Measurements from ENCODE around the gene MICAL2.
A peak's percentile ranks its signal among the peaks of the same experiment; 100 is the strongest.

The MICAL2 gene

DNA sequence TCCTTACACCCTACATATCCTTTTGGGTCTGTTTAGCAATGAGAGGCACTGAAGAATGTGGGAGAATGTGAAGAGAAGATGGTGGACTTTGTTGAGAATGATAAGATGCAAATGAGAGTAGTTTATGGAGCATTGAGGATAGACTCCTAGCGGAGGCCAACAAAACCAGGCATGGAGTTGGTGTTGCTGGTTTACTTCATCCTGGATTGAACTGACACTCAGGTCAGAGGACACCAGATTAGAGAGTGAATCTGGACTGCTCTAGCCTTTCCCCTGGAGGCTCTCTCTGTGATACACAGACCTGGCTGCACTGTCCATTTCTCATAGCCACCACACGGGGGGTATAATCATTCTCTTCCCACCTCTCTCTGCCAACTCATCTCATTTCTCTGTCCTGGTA, 98.7 kb downstream of the MICAL2 start:
- DNase-seq (ENCODE audit: low spot score): no peak

DNA sequence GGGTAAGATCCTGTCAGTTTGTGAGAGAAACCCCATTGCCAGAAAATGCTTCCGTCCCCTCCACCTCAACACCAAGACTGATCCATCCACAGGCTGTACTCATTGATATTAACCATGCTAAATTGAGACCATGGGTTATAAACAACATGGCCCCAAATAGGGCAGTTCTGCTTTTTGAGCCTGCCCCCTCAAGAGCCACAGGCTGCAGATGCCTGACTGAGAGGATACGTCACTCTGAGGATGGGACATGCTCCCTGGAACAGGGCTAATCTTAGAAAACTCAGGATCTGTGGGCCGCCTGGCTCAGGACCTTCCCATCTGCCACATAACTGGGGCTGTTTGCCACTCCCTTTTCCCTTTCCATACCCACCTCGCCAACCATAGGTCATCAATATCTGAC, 99.8 kb downstream of the MICAL2 start:
- no peak for DNase-seq (ENCODE audit: low spot score)

DNA sequence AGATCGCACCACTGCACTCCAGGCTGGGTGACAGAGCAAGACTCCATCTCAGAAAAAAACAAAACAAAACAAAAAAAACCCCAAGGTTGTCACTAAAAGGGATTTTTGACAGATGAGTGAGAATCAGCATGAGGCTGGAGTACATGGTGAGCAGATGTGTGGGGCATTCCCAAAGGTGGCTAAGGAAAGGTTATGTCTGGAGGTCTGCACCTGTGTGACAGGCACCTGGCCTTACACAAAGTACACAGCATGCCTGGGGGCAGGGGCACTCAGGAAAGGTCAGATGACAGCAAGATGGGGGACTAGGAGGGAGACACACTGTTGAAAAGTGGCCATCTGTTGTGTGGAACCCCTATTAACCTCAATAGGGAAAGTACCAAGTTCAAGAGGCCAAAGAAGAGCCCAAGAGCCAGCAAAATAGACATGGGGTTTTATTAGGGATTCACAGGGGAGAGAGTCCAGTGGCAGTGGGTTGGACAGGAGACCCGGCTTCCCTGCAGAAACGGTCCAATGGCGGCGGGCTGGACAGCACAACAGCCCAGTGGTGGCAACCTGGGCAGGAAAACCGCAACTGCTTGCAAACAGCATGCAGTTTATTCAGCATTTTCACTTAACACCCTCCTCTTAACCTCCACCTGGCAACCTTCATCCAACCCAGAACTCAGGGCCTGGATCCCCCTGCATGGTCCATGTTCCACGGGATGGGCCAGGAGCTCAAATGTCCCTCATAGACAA, 101.1 kb downstream of the MICAL2 start:
- no peak for DNase-seq (ENCODE audit: low spot score)

DNA sequence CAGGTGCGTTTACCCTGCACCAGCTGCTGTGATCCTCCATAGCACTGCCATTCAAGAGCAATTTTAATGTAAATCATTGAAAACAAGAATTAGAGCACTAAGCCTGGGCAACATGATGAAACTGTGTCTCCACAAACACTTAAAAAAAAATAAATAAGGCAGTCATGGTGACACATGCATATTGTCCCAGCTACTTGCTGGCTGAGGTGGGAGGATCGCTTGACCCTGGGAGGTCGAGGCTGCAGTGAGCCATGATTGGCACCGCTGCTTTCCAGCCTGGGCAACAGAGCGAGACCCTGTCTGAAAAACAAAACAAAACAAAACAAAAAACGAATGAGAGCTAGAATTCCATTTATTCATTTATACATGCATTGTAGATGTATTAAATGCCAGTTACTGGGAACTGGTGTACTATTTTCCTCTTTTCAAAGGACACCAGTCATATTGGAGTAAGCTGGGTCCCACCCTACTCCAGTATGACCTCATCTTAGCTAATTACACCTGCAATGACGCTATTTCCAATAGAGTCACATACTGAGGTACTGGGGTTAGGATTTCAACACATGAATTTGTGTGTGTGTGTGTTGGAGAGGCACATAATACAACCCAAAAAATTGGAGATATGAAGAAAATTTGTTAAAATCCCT, 101.9 kb downstream of the MICAL2 start:
- DNase-seq (ENCODE audit: low spot score): no peak

DNA sequence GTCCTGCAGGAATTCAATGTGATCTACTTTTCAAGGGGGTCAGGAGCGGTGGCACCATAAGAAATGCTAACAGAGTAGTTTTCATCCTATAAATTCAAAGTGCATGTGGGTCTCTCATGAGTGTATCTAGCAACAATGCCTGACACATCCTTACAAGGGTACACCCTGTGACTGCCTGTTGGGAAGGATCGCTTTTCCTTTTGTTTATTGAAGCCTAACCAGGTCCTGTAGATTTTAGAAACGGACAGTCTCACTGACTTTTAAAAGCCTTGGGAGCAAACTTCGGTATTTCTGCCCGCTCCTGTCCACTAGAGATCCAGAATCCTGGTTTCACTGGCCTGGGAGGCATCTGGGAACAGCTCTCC, 102.4 kb downstream of the MICAL2 start:
- no peak for DNase-seq (ENCODE audit: low spot score)

DNA sequence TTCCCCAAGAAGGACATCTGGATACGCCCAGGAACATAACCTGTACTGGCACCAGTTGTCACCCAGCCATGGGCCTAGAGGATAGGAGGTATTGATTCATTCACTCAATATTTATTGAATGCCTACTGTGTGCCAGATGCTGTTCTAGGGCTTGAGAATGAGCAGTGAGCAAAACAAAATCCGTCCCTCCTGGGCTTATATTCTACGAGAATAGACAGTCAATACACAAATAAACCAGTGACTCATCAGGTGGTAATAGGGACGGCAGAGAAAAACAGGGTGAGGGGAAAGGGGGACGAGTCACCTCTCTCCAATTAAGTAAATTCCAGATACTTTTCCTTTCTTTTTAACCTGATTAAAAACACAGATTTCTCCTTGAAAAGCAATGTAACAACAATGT, 103.5 kb downstream of the MICAL2 start:
- DNase-seq (ENCODE audit: low spot score): no peak

DNA sequence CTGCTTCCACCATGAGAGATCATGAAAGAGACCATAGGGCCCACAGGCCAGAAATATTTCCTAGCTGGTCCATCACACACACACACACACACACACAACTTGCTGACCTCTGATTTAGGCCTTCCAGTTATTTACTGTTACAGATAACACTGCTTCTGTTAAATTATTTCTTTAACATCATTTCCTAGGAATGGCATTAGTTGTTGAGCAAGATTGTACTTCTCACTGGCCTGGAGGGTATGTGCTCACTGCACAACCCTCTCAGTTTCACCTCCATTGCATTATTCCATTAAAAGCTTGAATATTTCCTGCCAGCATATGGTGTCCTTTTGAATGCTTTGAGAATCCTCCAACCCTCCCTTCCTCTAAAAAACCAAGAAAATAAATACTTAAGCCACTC, 104.4 kb downstream of the MICAL2 start:
- no peak for DNase-seq (ENCODE audit: low spot score)

DNA sequence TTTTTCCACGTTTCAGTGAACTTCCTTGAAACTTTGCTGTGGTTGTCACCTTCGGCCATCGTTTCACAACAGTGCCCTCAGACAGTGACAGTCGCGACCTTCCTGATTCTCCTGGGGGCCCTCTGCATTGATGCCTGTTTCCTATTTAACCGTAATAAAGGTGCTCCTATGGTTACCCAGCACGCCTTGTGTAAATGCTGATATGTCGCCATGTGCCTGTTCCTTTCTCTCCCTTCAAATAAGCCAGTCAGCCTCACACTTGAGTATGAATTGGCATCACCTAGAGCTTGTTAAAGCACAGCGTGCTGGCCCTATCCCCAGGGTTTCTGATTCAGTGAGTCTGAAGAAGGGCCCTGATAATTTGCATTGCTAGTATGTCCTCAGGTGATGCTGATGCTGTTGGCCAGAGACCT, 104.8 kb downstream of the MICAL2 start:
- DNase-seq (ENCODE audit: low spot score): no peak

DNA sequence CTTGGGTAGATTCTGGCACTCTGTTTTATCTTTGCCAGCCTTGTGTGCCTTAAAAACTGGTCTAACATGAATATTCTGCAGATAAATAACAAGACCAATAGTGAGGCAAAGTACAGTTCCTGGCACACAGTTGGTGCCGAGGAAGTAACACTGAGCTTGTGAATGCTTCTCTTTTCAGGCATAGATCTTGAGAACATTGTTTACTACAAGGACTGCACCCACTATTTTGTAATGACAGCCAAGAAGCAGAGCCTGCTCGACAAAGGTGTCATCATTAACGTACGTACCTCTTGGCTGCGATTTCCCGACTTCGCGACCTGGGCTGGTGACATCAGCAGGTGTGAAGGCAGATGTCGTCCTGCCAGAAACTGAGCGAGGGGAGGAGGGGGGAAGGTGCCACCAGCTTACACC, 105.7 kb downstream of the MICAL2 start:
- DNase-seq (ENCODE audit: low spot score): no peak

DNA sequence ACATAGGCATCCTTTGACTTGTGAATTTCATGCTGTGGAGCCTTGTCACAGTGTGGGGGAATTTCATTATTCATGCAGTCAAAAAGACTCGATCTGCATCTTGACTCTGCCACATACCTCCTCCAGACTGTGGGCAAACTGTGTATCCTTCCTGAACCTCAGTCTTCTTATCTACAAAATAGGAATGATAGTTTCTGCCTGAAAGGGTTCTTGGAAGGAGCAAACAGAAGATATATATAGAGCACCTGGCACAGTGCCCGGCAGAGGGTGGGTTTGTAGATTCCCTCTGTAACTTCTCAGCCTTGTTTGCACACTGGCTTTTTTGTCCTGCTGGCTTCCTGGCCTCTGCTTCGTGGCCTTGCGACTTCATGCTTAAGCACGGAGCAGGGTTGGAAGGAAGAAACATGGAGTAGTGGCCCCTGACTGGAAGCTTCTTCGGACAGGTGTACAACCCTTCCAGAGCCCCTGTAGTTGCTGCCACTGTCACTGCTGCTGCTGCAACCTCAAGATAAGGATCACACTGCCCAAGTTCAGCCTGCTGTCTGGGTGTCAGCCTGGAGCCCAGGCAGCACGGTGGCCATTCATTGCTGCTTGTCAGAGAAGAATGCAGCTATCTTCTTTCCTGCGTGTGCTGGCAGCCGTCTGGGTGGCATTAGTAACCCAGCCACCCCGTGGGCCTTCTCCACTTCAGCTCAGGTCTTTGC, 106.4 kb downstream of the MICAL2 start:
- no peak for DNase-seq (ENCODE audit: low spot score)

DNA sequence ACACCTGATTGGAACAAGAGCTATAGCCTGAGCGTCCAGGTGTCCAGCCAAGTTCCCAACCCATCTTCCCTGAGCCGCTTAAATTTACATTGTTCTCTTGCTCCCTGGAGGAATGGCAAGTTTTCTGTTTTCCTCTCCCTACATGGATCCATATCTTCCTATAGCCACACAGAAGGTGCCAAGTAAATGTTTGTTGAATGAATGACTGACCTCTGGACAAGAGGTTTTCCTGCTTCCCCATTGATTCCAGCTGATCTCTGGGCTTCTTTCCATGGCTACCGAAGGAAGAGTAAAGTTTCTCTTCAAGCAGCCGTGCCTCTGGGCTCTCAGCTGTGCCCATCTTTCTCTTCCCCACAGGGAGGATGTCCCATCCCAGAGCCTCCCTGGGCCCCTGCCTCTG, 107.5 kb downstream of the MICAL2 start:
- DNase-seq (ENCODE audit: low spot score): no peak

DNA sequence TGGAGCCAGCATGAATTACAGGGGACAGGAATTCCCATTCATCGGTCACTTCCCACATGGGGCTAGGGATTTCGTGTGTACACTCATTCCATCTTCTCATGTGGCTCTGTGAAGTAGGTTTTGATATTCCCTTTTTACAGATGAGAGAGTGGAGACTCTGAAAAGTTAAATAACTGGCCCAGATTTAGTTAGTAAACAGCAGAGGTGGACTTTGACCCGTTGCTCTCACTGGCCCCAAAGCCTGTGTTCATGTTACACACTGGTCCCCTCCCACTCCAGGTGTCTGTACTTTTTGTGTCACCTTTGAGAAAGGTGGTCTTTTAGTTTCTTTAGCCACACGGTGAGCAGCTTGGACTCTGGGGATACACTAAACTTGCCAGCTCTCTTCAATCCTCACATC, 108.5 kb downstream of the MICAL2 start:
- no peak for DNase-seq (ENCODE audit: low spot score)

DNA sequence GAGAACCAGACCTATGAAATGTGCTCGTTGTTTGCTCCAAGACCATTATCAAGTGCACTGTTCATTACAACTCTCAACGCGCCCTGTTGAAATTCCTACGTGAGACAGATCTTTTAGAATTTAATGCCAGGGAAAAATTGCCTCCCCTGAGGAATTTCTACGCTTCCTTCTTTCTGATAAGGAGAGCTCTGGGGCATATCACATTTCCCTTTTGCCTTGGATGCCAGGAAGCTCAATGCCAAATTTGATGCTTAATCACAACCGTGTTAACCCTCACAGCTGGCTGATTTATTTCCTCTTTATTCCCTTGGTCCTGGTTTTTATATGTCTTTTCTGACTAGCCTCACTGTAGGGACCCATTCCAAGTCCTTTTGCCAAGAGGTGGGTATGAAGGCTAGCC, 109.4 kb downstream of the MICAL2 start:
- no peak for DNase-seq (ENCODE audit: low spot score)

DNA sequence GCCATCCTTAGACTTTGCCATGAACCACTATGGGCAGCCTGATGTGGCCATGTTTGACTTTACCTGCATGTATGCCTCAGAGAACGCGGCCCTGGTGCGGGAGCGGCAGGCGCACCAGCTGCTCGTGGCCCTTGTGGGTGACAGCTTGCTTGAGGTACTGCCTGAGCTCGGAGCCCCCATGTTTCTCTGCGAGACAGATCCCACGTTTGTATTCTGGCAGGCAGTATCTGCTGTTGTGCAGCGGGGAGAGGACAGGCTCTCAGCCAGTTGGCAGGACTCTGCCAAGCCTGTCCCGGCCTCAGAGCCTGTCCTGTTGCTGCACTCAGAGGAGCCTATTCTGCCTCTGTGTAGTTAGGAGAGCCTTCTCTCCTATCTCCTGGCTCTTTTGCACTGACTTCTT, 109.9 kb downstream of the MICAL2 start:
- no peak for DNase-seq (ENCODE audit: low spot score)

DNA sequence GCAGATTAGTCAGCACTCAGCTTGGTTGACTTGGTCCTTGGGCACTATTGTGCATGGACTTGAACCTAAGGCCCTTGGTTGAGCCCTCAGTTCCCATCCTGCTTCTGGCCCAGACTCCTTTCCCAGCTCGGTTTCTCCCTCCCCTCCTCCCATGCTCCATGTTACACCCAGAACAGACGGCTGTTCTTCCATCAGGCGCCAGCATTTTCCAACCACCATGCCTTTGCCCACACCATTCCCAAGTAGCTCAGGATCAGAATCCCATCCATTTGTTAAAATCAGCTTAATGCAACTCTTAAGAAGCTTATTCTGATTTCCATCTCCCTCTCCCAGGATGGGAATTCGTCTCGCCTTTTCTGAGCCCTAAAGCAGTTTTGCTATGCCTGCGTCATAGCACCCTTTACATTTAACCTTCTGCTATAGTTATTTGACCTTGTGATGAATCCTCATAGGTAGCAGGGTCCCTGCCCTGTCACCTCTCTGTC, 110.7 kb downstream of the MICAL2 start:
- no peak for DNase-seq (ENCODE audit: low spot score)

DNA sequence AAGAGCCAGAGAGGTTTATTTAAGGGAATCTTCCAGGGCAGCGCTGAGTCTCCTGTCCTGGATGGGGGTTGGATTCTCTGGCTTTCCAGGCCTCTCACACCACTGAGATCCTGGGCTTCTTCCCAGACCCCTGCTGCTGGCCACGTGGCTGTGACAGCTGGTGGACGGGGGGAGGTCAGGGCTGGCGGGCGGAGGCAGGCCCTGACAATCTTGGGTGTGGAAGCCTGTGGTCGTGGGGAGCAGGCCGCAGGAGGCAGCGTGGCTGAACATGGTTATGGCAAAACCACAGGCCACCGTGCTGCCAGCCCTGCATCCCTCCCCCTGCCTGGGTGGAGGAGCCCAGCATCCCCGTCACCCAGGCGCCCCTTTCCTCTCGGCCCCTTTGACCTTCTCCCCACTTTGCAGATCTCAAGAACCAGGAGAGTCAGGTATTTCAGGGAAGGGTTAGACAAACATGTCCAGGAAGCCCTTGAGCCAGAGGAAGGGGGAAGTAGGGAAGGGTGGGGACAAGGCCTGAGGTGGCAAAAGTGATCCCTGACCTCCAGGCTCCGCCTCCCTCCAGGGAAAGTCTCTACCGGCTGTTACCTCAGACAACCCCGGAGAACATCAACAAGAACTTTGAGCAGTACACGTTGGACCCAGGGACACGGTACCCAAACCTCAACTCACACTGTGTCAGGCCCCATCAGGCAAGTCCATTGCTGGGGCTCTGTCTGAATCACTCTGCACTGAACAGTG, 111.8 kb downstream of the MICAL2 start:
- no peak for DNase-seq (ENCODE audit: low spot score)

DNA sequence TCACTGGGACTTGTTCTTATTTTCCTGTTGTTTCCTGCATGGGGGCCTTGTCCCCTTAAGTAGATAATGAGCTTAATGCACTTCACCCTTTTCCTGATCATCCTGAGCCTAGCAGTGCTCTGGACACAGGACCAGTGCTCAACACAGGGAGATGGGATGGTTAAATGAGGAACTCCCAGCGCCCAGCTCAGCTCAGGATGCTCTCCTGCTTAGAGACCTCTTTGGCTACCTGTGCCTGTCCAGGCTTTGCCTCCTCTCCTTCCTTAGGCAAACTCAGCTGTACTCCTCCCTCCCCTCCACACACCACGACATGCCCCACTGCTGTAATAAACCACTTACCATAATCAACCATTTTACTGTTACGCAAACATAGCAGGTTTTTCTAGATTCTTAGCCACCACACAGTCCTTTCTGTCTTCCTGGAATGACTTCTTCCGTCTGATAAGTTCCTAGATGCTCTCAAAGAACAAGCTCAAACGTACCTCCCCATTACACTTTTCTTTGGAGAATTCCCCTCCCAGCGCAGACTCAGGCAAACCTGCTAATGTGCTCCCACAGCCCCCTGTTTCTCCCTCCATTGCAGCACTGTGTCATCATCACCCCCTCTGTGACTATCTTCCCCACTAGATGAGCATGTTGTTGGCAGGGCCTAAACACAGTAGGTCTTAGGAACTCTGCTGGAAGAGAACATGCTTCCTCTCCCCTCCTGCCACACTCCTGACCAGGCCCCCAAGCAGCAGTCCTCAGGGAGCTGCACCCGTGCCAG, 113.6 kb downstream of the MICAL2 start:
- no peak for DNase-seq (ENCODE audit: low spot score)

DNA sequence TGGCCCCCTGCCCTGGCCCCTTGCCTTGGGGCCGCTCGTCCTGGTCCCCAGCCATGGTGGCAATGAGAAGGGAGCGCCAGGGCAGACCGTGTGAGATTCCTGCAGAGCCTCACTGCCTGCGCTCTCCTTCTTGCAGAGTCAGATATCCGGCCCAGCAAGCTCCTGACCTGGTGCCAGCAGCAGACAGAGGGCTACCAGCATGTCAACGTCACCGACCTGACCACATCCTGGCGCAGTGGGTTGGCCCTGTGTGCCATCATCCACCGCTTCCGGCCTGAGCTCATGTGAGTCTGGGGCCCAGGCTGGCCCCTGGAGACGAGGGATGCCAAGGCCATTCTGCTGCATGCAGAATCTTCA, 114.1 kb downstream of the MICAL2 start:
- peak; percentile 92 for DNase-seq (ENCODE audit: low spot score)

DNA sequence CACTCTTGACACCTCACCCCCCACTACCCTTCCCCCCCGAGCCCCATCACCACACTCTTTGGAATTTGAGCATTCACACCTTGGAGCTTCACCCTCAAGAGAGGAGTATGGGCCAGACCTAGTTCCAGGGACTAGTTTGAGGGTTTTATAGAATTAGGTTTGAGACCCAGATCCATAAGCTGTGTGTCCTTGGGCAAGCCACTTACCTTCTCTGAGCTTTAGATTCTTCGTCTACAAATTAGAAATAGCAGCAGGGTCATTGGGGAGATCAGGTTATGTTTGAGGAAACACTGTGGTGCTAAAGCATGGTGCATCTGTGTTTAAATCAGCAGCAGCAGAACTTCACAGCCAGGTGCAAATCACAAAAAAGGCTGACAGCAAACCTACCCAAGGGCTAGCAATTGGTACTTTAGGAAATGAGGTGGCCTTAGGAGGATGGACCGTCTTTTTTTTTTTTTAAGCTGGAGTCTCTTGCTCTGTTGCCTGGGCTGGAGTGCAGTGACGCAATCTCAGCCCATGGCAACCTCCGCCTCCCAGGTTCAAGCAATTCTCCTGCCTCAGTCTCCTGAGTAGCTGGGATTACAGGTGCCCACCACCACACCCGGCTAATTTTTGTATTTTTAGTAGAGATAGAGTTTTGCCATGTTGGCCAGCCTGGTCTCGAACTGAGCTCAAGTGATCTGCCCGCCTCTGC, 114.8 kb downstream of the MICAL2 start:
- DNase-seq (ENCODE audit: low spot score): no peak

DNA sequence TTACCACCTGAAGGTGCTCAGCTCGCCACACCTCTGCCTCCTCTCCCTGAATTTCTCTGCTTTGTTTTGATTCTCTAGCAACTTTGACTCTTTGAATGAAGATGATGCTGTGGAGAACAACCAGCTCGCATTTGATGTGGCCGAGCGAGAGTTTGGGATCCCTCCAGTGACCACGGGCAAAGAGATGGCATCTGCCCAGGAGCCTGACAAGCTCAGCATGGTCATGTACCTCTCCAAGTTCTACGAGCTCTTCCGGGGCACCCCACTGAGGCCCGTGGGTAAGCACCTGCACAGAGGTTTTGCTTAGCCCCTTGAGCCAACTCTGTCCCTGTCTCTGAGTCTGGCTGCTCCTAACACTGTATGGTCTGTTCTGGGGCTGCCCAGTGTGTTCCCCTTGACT, 115.7 kb downstream of the MICAL2 start:
- no peak for DNase-seq (ENCODE audit: low spot score)
